MV-4-11 (cell line): ENCODE measurements around the gene LILRB4.
"Not testable (repeated sequence)": the region's sequence is repeated elsewhere in the genome, so short reads cannot be mapped to it uniquely, and the experiment has no call there.

Source experiments
- DNase-seq: peaks from one replicate; lab custom pipeline; 2025; lab: John Stamatoyannopoulos, UW

Gene LILRB4

DNA sequence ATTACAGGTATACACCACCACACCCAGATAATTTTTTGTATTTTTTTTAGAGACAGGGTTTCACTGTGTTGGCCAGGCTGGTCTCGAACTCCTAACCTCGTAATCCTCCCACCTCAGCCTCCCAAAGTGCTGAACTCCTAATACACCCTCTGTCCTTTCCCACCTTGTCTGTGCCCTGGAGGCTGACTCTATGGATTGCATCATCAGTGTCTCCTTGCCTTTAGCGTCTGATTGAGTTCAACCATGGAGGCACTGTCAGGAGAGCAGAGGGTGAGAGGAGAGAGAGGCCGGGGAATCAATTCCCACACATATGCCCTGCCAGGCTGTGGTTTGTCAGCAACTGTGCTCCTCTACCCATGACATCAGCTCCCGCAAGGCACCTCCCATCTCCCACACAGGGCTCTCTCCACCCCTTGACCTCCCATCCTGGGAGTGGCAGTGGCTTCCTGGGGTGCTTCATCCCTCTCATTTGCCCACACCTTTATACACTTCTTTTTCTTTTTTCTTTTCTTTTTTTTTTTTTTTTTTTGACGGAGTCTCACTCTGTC, 12.6 kb upstream of the LILRB4 start:
- DNase-seq, result peak; percentile 48

DNA sequence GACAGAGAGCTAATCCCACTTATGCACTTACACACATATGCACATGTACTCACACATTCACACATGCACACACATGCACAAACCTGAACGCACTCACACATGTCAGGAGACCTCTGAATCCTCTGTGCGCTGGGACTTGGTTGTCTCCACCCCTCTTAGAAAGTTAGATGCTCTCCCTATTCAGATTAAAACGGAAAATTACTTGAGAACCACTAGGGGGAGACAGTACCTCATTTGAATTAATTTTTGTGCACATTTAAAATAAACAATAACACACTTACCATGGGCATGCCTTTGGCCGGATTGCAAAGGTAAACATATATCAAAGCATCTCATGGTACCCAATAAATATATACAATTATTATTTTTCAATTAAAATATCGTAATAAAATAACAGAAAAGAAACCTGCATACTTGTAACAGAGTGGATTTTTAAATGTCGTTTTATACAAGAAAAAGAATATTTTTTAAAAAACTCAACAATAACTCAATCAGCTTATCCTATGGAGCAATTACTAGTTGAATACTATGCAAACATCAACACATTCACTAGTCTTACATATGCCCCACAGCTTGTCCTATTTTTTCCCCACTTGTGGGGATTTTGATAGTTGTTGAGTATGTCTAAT, 9.5 kb upstream of the LILRB4 start:
- DNase-seq, result peak; percentile 67

DNA sequence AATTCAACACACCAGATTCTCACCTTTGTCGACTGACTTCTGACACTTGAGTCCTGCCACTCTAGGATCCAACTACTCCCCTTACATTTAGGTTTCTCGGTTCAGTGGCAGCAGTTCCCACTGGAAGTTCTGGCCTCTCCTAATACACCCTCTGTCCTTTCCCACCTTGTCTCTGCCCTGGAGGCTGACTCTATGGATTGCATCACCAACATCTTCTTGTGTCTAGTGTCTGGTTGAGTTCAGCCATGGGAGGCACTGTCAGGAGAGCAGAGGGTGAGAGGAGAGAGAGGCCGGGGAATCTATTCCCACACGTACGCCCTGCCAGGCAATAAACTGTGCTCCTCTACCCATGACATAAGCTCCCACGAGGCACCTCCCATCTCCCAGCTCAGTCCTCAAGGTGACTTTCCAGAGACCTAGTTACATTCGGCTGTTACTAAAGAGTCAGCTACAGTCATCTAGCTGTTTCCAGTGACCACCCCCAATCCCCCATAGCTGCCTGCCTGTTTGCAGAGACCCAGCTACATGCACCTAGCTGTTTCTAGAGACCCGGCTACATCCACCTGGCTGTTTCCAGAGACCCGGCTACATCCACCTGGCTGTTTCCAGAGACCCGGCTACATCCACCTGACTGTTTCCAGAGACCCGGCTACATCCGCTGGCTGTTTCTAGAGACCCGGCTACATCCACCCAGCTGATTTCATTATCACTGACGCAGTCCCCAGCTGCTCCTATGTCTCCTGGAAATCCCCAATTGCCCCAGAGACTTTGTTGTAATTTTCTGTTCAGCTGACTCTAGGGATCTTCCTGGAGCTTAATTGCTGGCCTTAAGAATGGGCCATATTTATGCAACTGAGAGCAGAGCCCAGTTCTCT, 8.1 kb upstream of the LILRB4 start:
- DNase-seq, result no peak

DNA sequence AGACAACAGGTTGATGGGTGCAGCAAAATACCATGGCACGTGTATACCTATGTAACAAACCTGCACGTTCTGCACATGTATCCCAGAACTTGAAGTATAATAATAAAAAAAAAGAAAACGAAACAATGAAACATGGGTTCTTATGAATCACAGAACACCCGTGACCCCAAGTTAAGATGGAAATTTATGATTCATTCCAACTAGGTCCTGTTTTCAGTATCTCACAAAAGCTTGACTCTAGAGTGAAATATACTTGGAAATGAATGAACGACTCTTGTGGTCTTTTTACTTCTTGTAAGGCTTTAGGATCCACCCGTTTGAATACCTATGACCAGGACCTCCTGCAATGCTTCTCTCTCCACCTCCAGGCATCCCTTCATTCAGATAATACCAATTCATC, 3.5 kb upstream of the LILRB4 start:
- DNase-seq, result no peak

DNA sequence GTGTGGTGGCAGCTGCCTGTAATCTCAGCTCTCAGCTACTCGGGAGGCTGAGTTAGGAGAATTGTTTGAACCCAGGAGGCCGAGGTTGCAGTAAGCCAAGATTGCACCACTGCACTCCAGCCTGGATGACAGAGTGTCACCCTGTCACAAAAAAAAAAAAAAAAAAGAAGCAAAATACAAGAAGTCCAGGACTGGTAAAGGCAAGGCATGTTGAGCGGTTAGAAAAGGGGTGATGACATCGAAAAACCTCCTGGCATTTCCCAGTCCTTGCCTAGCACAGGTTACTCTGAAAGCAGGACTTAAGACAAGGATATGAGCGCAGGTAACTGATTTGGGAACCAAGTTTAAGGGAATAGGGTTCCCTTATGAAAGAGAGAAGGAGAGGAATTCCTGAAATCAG, 2.5 kb upstream of the LILRB4 start:
- peak; percentile 77 for DNase-seq

DNA sequence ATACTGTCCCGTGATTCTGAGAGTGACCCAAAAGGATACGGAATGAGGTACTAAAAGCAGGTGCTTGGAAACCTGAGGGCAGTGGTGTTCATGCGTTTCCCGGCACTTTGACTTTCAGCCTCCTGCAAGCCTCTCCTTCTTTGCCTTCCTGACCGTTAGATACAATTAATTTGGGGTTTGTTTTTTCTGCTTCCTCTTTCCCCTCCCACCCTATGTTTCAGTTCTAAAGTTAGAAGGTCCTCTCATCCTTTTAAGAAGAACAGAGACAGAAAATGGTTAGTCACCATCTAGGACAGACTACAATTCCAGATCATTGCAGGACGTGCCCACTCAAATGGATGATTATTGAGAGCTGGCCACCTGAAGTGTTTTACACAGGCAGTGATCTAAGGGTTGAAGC, 1.8 kb upstream of the LILRB4 start:
- peak; percentile 95 for DNase-seq

DNA sequence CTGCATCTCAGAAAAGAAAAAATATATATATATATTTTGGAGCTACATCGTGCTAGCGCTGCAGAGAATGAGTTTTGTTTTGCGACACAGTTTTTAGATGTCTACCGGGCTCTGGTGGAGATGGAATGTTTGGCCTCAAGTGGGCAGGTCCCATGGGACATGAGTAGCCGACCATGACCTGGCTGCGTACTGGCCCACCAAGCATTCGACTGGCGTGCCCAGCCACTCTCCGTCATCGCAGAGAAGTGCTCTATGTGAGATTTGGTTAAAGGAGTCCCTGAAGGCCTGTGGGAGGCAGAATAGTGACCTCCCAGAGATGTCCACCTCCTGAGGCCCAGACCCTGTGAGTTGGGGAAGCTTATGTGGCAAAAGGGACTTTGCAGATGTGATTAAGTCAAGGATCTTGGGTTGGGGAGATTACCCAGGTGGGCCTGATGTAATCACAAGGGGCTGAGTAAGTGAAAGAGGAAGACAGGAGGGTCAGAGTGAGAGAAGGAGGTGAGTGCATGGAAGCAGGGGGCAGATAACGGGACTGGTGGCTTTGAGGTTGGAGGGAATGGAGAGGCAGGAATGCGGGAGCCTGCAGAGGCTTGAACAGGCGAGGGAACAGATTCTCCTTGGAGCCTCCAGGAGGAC, 821 bp upstream of the LILRB4 start:
- peak; percentile 59 for DNase-seq

DNA sequence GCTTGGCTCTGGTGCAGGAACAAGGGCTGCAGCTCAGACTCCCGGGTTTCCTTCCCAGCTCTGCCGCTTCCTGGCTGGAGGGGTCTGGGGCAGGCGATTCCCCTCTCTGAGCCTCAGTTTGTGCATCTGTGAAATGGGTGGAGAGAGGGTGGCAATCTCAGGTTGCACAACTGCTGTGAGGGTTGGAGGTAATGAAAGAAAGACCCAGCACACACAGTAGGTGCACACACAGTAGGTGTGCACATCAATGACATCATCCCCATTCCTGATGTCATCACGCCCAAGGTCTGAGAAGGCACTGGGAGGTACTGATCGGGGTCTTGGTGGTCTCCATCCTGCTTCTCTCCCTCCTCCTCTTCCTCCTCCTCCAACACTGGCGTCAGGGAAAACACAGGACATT, 2.7 kb downstream of the LILRB4 start:
- no peak for DNase-seq

DNA sequence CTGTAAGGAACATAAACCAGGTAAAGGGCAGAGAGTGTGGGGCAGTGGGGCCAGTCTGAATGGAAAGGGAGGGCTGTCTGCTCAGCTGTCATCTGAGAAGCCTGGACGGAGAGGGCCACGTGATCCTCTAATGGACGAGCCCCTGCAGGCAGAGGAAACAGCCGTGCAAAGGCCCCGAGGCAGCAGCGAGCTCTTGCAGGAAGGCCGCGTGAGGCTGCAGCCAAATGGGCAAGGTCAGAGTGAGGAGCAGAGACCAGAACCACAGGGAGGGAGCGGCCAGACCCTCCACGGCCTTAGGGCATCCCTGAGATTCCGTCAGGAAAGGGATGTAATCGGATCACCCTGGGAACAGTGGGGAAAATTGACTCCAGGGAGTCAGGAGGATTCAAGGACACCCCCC, 4.4 kb downstream of the LILRB4 start:
- DNase-seq, result no peak

DNA sequence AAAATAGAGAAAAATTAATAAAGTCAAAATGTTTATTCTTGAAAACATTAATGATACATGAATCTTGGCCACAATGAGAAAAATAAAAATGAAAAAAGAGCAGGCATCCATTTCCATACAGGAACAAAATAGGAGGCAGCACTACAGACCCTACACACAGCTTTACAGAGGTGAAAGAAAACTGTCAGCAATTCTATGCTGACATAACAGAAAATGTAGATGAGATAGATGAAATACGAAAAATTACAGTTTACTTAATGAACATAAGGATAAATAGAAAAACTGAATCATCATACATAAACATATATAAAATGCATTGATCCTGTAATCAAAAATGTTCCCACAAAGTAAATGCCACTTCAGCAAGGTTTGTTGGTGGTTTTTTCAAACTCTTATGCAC, 5.6 kb downstream of the LILRB4 start:
- DNase-seq, result no peak

DNA sequence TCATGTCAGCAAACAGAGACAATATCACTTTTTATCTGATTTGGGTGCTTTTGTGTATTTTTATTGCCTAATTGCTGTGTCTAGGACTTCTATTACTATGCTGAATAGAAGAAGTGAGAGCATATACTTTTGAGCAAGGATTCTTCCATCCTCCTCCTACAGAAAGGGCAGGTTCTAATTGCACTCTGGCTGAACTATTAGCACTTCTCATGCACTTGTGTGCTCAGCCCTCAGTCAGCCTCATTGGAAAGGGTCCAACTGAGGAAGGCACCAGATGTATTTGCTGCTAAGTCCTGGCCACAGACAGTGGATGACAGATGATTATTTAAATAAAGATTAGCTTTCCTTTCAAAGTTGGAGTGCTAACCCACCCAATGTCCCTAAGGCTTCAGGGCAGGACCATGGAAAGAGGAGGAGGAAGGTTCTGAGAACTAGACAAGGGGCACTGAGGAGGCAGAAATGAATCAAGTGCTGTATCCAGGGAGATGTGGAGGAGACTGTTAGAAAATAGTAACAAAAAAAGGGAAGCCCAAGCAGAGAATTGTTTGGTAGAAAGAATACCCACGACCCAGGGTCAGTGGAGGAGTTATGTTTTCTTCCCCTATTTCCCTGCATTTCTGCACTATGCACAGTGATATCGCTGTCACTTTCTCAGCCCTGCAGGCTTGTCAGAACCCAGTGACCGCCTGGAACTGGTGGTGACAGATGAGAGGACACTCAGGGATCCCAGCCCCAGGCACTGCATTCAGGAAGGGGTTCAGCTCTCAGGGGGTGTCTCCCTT, 8.0 kb downstream of the LILRB4 start:
- peak; percentile 80 for DNase-seq

DNA sequence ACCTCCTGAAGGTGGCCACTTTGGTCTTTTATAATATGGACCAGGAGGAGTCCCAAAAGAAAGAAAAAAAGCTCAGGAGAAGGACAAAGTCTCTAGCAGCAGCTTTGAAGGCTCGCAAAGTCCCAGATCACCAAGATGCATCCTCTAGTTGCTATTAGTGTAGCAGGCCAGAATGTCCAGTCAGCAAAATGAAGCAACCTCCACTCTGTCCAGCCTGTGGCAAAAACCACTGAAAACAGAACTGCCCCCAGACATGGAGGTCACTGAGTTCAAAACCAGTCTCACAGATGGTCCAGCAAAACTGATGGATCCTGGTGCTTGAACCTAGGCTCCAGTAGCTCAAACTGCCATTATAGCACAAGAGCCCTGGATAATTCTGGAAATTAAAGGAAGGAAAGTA, 10.4 kb downstream of the LILRB4 start:
- peak; percentile 42 for DNase-seq

DNA sequence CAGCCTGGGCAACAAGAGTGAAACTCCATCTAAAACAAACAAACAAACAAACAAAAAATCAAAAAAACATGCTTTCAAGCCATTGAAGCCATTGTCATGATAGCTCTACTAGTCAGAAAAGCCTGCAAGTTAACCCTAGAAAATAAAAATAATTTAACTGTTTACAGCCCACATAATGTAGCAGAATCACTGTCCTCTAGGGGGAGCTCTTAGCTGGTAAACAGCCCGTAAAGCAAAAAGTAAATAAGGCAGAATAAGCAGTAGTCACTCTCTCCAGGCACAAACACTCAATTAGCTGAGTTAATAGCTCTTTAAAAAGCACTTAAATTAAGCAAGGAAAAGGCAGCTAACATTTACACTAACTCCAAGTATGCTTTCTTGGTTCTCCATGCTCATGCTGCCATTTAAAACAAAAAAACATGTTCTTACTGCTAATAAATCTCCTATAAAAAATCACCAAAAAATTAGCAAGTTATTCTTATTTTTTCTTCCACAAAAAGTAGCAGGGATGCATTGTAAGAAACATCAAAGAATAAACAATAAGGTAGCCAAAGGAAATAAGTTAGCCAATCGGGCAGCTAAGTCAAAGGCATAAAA, 11.3 kb downstream of the LILRB4 start:
- peak; percentile 47 for DNase-seq

DNA sequence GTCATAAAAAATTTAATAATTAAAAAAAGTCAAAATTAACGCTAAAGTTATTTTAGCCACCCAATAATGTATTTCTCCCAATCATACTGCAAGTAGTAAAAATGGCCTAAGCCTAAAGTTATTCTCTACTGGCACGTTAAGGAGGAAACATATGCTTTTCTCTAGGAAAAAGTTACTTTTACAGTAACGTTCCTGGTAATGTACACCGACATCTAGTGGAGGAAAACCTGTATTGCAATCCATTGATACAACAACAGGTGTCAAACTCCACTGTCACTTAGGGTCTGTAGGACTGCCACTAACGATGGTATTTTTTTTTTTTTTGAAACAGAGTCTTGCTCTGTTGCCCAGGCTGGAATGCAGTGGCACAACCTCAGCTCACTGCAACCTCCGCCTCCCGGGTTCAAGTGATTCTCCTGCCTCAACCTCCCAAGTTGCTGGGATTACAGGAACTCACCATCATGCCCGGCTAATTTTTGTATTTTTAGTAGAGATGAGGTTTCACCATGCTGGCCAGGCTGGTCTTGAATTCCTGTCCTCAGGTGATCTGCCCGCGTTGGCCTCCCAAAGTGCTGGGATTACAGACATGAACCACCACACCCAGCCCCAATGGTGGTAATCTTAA, 13.5 kb downstream of the LILRB4 start:
- DNase-seq, result peak; percentile 61

DNA sequence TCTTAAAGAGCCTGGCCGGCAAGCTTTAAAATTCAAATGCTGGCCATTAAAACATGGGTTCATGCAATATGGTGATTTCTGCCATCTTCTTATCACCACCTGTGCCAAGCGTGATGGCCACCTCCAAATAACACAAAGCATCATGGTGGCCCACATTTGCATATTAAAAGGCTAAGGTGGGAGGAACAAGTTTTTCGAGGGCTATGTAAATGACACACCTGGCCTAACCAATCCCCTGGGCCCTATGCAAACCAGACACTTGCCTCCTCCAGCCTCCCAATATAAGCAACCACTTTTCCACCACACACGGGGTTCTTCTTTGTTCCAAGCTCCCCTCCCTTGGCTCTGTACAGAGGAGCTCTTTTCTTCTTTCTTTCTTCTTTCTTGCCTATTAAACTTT, 14.4 kb downstream of the LILRB4 start:
- DNase-seq, result no peak

DNA sequence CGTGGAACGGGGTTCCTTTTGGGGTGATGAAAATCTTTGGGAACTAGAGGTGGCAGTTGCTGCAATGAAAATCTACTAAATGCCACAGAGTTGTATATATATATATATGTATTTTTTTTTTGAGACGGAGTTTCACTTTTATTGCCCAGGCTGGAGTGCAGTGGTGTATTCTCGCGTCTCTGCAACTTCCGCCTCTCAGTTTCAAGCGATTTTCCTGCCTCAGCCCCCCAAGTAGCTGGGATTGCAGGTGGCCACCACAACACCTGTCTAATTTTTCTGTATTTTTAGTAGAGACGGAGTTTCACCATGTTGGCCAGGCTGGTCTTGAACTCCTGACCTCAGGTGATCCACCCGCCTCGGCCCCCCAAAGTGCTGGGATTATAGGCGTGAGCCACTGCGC, 18.8 kb downstream of the LILRB4 start:
- DNase-seq, result not testable (repeated sequence)

DNA sequence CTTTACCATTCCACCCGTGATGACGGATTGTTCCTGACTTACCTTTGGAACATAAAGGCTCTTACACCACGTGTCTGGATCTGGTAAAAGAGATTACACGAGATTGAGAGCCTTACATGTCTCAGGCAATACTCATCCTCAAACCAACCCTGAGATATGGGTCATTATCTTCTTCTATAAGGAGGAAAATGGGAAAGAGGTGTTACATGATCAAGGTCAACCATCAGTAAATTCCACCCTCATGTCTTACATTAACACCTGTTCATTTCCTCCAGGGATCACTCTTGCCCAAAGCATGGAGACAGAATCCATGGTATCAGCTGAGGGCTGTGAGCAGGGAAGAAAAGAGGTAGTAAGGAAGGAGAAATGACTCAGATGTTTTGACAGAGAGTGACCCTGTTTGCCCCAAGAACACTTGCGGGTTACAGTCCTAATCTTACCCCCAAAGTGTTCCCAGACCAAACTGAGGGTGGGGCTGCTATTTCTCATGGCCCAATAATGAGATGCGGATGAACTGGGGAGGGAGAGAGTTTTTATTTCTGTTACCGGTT, 19.6 kb downstream of the LILRB4 start:
- DNase-seq, result peak; percentile 71

DNA sequence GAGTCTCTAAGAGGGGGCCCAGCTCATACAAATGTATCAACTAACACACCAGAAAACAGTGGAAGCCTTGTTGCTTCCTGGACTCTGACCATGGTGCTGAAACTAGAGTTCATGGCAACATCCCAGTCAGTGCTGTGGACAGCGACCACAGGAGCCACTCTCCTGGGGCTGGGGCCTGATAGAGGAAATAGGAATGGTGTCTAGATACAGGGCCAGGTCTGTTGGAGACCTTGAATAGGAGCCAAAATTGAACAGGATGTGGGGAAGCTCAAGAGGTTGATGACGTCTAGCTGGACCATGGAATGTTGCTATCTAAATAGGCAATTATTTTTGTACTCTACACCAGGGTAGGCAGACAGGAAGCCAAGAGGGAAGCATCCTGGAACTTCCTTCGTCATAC, 21.7 kb downstream of the LILRB4 start:
- peak; percentile 83 for DNase-seq

DNA sequence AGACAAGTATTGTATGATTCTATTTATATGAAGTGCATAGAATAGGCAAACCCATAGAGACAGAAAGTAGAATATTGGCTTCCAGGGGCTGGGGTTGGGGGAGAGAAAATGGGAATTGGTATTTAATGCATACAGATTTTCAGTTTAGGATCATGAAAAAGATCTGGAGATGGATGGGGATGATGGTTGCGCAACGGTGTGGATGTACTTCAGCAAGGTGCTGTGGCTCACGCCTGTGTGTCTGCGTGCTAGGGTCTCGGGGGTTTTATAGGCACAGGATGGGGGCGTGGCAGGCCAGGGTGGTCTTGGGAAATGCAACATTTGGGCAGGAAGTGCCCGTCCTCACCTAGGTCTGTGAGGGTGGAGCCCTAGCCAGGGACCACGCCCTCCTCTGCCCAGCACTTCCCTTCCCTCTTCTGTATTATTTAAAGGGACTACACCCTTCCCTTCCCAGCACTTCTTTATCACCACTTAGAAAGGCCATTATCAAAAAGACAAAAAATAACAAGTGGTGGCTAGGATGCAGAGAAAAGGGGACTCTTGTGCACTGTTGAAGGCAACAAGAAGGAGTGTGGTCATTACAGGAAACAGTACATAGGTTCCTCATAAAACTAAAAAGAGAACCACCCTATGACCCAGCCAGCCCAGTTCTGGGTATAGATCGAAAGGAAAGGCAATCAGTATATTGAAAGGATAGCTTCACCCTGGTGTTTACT, 29.0 kb downstream of the LILRB4 start:
- no peak for DNase-seq

DNA sequence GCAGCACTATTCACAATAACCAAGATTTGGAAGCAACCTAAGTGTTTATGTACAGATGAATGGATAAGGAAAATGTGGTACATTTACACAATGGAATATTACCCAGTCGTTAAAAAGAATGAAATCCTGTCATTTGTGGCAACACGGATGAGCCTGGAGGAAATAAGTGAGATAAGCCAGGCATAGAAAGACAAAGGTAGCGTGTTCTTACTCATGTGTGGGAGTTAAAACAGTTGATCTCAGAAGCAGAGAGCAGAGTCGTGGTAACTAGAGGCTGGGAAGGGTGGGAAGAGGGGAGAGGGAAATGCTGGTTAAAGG, 29.5 kb downstream of the LILRB4 start:
- DNase-seq, result no peak
